ENCODE results near the gene PCDHGB2.
"Not testable (repeated sequence)": the region's sequence is repeated elsewhere in the genome, so short reads cannot be mapped to it uniquely, and the experiment has no call there.

The PCDHGB2 gene

DNA sequence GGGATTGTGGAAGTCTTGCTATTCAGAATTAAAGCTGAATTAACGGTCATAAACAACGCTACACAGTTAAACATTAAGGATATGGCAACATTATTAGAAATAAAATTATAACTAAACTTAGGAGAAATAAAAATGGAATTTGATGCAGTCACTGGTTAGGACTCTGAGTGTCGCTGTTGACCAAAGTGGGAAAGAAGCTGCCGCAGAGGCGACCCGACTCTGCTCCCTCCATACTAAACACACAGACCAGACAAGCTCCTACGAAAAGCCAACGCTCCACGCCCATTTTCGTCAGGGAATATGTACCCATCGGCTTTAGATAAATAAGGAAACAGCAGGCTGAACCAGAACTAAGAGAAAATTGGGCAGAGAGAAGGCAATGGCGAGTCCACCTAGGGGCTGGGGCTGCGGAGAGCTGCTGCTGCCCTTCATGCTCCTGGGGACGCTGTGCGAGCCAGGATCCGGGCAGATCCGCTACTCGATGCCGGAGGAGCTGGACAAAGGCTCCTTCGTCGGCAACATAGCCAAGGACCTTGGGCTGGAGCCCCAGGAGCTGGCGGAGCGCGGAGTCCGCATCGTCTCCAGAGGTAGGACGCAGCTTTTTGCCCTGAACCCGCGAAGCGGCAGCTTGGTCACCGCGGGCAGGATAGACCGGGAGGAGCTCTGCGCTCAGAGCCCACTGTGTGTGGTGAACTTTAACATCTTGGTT, 4.3 kb downstream of the PCDHGB2 start, which contains the start of gene PCDHGA5:
TSS of gene PCDHGA5 (plus strand) at position 211 of the 709 bp plus-strand sequence. CDS start at position 380, 169 bp downstream.
- FAIRE-seq, result no peak
- no peak for DNase-seq (ENCODE audit: insufficient read length, low spot score)
- no peak for TF ChIP-seq POLR2A (IDR thresholded peaks at IDR 0.05; ENCODE audit: low read depth, low read length)

DNA sequence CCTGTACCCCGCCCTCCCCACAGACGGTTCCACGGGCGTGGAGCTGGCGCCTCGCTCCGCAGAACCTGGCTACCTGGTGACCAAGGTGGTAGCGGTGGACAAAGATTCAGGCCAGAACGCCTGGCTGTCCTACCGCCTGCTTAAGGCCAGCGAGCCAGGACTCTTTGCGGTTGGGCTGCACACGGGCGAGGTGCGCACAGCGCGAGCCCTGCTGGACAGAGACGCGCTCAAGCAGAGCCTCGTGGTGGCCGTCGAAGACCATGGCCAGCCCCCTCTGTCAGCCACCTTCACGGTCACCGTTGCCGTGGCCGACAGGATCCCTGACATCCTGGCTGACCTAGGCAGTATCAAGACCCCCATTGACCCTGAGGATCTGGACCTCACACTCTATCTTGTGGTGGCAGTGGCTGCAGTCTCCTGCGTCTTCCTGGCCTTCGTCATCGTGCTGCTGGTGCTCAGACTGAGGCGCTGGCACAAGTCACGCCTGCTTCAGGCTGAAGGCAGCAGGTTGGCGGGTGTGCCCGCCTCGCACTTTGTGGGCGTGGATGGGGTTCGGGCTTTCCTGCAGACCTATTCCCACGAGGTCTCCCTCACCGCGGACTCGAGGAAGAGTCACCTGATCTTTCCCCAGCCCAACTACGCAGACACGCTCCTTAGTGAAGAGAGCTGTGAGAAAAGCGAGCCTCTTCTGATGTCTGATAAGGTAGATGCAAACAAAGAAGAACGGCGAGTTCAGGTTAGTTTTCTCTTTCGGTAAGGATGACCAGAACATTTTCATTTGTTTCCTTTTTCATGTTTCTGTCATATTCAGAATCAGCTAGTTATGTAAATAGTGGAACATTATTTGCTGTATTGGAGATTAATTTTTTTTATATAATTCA, 6.5 kb downstream of the PCDHGB2 start:
- DNase-seq (ENCODE audit: insufficient read length, low spot score) (no peak), FAIRE-seq (no peak)
- TF ChIP-seq POLR2A (IDR thresholded peaks at IDR 0.05; ENCODE audit: low read depth, low read length), result no peak

DNA sequence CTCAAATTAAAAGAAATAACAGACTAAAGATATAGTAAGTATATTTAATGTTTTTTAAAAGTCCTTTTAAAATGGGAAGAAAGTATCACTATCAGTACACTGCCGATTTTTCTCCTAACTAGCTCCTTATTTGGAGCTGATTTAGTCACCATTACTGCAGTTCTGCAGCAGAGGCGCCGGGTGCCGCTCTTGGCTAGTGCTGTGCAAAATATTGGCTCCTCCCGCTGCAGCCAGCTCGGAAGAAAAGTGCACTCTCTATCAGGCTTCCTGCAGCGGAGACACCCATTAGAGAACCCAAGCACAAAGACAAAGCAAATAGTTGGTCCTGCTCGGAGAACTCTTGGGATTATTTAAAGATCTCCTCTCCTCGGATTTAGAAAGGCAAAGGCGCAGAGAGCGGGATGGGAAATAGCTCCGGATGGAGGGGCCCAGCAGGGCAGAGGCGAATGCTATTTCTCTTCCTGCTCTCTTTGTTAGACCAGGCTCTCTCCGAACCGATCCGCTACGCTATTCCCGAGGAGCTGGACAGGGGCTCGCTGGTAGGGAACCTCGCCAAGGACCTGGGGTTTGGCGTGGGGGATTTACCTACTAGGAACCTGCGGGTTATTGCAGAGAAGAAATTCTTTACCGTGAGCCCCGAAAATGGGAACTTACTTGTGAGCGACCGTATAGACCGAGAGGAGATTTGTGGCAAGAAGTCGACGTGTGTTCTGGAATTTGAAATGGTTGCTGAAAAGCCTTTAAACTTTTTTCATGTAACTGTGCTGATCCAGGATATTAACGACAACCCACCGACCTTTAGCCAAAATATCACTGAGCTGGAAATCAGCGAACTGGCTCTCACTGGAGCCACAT, 10.4 kb downstream of the PCDHGB2 start, which contains the start of gene PCDHGB3:
TSS of gene PCDHGB3 (plus strand) at position 249 of the 855 bp plus-strand sequence. CDS start at position 402, 153 bp downstream.
- DNase-seq (ENCODE audit: insufficient read length, low spot score) (peak; percentile 38), FAIRE-seq (no peak)
- no peak for TF ChIP-seq POLR2A (IDR thresholded peaks at IDR 0.05; ENCODE audit: low read depth, low read length)

DNA sequence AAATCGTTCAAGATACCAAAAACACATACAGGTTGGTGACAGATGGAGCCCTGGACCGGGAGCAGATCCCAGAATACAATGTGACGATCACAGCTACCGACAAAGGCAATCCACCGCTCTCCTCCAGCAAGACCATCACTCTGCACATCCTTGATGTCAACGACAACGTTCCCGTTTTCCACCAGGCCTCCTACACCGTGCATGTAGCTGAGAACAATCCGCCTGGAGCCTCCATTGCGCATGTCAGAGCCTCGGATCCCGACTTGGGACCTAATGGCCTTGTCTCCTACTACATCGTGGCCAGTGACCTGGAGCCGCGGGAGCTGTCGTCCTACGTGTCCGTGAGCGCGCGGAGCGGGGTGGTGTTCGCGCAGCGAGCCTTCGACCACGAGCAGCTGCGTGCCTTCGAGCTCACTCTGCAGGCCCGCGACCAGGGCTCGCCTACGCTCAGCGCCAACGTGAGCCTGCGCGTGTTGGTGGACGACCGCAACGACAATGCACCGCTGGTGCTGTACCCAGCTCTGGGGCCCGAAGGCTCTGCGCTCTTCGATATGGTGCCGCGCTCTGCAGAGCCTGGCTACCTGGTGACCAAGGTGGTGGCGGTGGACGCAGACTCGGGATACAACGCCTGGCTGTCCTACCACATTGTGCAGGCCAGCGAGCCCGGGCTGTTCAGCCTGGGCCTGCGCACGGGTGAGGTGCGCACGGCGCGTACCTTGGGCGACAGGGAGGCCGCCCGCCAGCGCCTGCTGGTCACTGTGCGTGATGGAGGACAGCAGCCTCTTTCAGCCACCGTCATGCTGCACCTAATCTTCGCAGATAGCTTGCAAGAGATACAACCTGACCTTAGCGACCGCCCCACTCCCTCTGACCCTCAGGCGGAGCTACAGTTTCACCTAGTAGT, 12.0 kb downstream of the PCDHGB2 start:
- FAIRE-seq (no peak), DNase-seq (ENCODE audit: insufficient read length, low spot score) (no peak)
- TF ChIP-seq POLR2A (IDR thresholded peaks at IDR 0.05; ENCODE audit: low read depth, low read length), result no peak

DNA sequence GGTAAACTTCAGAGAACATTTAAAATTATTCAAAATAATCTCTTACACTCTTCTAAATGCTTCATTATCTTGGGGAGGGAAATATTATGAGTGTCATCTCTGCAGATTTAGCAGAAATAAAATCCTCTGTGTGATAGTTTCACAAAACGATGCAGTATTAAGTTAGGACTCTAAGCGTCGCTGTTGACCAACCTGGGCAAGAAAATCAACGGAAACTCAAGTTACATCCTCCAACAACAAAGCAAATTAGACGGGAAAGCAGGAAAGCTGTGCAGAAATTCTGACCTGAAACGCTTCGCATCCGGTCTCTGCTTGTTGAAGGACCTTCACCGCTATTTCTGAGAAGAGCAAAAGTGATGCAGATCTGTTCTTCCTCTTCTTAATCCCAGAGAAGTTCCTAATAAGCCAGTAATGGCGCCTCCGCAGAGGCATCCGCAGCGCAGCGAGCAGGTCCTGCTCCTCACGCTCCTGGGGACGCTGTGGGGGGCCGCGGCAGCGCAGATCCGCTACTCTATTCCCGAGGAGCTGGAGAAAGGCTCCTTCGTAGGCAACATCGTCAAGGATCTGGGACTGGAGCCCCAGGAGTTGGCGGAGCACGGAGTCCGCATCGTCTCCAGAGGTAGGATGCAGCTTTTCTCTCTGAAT, 14.0 kb downstream of the PCDHGB2 start, which contains the start of gene PCDHGA6:
TSS of gene PCDHGA6 (plus strand) at position 219 of the 645 bp plus-strand sequence. CDS start at position 412, 193 bp downstream.
- DNase-seq (ENCODE audit: insufficient read length, low spot score) (no peak), FAIRE-seq (no peak)
- TF ChIP-seq POLR2A (IDR thresholded peaks at IDR 0.05; ENCODE audit: low read depth, low read length), result no peak

DNA sequence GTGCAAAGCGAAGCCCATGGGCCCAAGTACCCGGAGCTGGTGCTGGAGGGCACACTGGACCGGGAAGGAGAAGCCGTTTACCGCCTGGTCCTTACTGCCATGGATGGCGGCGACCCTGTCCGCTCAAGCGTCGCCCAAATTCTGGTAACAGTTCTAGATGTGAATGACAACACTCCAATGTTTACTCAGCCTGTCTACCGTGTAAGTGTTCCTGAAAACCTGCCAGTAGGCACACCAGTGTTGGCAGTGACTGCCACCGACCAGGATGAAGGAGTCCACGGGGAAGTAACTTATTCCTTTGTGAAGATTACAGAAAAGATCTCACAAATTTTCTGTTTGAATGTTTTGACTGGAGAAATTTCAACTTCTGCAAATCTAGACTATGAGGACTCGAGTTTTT, 14.8 kb downstream of the PCDHGB2 start:
- no peak for TF ChIP-seq POLR2A (IDR thresholded peaks at IDR 0.05; ENCODE audit: low read depth, low read length)
- FAIRE-seq, result no peak
- DNase-seq (ENCODE audit: insufficient read length, low spot score), result no peak

DNA sequence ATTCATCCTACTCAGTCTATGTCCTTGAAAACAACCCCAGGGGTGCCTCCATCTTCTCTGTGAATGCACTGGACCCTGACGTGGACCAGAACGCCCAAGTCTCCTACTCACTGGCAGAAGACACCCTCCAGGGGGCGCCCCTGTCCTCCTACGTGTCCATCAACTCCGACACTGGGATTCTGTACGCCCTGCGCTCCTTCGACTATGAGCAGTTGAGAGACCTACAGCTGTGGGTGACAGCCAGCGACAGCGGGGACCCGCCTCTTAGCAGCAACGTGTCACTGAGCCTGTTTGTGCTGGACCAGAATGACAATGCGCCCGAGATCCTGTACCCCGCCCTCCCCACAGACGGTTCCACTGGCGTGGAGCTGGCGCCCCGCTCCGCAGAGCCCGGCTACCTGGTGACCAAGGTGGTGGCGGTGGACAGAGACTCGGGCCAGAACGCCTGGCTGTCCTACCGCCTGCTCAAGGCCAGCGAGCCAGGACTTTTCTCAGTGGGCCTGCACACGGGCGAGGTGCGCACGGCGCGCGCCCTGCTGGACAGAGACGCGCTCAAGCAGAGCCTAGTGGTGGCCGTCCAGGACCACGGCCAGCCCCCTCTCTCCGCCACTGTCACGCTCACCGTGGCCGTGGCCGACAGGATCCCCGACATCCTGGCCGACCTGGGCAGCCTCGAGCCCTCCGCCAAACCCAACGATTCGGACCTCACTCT, 15.8 kb downstream of the PCDHGB2 start:
- FAIRE-seq; DNase-seq (ENCODE audit: insufficient read length, low spot score): not testable (repeated sequence)

DNA sequence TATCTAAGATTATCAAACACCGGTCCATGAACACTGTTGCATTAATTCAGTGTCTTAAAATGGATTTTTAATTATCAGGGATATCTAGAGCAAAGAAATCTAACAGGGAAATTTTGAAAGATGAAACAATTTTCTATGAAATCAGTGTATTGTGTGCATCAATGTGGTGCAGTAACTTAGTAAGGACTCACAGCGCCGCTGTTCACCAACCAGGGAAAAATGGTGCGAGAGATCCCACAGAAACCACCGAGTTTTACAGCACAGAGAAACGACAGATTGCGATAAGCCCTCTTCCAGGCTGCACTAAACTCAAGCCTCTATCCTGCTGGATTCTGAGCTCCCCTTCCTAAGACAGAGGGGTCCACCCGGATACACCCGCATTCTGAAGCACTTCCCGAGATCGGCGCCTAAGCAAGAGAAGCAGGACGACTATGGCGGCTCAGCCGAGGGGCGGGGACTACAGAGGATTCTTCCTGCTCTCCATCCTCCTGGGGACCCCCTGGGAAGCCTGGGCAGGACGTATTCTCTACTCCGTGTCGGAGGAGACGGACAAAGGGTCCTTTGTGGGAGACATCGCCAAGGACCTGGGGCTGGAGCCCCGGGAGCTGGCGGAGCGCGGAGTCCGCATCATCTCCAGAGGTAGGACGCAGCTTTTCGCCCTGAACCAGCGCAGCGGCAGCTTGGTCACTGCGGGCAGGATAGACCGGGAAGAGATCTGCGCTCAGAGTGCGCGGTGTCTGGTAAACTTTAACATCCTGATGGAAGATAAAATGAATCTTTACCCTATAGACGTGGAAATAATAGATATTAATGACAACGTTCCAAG, 22.9 kb downstream of the PCDHGB2 start, which contains the start of gene PCDHGA7:
TSS of gene PCDHGA7 (plus strand) at position 274 of the 826 bp plus-strand sequence. CDS start at position 432, 158 bp downstream.
- no peak for TF ChIP-seq POLR2A (IDR thresholded peaks at IDR 0.05; ENCODE audit: low read depth, low read length)
- DNase-seq (ENCODE audit: insufficient read length, low spot score) (no peak), FAIRE-seq (no peak)

DNA sequence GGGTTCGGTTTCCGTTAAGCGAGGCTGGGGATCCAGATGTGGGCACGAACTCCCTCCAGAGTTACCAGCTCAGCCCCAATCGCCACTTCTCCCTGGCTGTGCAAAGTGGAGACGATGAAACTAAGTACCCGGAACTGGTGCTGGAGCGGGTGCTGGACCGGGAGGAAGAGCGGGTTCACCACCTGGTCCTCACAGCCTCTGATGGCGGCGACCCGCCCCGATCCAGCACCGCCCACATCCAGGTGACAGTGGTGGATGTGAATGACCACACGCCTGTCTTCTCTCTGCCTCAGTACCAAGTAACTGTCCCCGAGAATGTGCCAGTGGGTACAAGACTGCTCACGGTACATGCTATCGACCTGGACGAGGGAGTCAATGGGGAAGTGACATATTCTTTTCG, 23.6 kb downstream of the PCDHGB2 start:
- TF ChIP-seq POLR2A (IDR thresholded peaks at IDR 0.05; ENCODE audit: low read depth, low read length), result no peak
- no peak for FAIRE-seq

DNA sequence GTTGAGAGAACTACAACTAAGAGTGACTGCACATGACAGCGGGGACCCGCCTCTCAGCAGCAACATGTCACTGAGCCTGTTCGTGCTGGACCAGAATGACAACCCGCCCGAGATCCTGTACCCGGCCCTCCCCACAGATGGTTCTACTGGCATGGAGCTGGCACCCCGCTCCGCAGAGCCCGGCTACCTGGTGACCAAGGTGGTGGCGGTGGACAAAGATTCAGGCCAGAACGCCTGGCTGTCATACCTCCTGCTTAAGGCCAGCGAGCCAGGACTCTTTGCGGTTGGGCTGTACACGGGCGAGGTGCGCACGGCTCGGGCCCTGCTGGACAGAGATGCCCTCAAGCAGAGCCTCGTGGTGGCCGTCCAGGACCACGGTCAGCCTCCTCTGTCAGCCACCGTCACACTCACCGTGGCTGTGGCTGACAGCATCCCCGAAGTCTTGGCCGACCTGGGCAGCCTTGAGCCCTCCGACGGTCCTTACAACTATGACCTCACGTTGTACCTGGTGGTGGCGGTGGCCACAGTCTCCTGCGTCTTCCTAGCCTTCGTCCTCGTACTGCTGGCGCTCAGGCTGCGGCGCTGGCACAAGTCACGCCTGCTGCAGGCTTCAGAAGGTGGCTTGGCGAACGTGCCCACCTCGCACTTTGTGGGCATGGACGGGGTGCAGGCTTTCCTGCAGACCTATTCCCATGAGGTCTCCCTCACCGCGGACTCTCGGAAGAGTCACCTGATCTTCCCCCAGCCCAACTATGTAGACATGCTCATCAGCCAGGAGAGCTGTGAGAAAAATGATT, 24.9 kb downstream of the PCDHGB2 start:
- TF ChIP-seq POLR2A (IDR thresholded peaks at IDR 0.05; ENCODE audit: low read depth, low read length), result no peak
- no peak for FAIRE-seq
- no peak for DNase-seq (ENCODE audit: insufficient read length, low spot score)

More for the DNA sequence above, 23.6 kb downstream of the PCDHGB2 start:
- no peak for DNase-seq (ENCODE audit: insufficient read length, low spot score)

DNA sequence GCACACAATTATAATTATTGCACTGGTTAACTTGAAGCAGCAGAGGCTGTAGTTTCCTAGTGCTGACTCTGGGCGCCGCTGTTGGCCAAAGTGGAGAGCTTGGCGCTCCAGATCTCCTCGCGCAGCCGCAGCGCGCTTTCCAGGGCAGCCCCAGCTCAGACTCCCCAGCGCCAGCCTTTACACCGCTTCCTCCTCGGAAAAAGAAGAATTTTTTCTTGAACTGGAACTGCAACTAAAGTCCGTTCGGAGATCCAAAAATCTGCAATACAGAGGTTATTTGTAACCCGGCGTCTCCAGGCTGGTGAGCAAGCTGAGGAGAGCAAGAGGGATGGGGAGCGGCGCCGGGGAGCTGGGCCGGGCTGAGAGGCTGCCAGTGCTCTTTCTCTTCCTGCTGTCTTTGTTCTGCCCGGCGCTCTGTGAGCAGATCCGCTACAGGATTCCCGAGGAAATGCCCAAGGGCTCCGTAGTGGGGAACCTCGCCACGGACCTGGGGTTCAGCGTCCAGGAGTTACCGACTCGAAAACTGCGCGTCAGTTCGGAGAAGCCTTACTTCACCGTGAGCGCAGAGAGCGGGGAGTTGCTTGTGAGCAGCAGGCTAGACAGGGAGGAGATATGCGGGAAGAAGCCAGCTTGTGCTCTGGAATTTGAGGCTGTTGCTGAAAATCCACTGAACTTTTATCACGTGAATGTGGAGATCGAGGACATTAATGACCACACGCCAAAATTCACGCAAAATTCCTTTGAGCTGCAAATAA, 27.9 kb downstream of the PCDHGB2 start, which contains the start of gene PCDHGB4:
TSS of gene PCDHGB4 (plus strand) at position 142 of the 755 bp plus-strand sequence. CDS start at position 329, 187 bp downstream.
- not testable (repeated sequence) for FAIRE-seq; DNase-seq (ENCODE audit: insufficient read length, low spot score)

Measured in H54 (cell line).